Activated naive CD4-positive, alpha-beta T cell treated with anti-CD3 and anti-CD28 coated beads for 36 hours (primary cell): ENCODE measurements around the gene DZANK1. TPM values are rescaled to one million over a fixed set of nuclear protein-coding genes. Genes with fewer than 3 reads are reported as not detected.
A peak's percentile ranks its signal among the peaks of the same experiment; 100 is the strongest.

Source experiments
- CTCF ChIA-PET: fragments of 350-600 bp; sonication (Branson Sonifier 250); formaldehyde crosslinking; loops from one replicate; lab custom pipeline; 2021; ENCODE audit warnings: antibody characterized with exemption; lab: Charles Lee
- DNase-seq: peaks from one replicate; pipeline ENCODE4 v3.0.0-alpha.2; 2020
- H3K27ac Mint-ChIP-seq: one replicate; pipeline ENCODE4 v1.8.0; 2021; ENCODE audit warnings: mild to moderate bottlenecking, mixed read lengths
- H3K27me3 Mint-ChIP-seq: one replicate; pipeline ENCODE4 v1.8.0; 2021; ENCODE audit warnings: low read depth, mixed read lengths
- H3K36me3 Mint-ChIP-seq: one replicate; pipeline ENCODE4 v1.8.0; 2021; ENCODE audit warnings: low read depth, mixed read lengths
- H3K4me1 Mint-ChIP-seq: one replicate; pipeline ENCODE4 v1.8.0; 2021; ENCODE audit warnings: low read depth, mixed read lengths
- H3K4me3 Mint-ChIP-seq: one replicate; pipeline ENCODE4 v1.8.0; 2021; ENCODE audit warnings: mild to moderate bottlenecking, moderate library complexity, mixed read lengths
- H3K9me3 Mint-ChIP-seq: one replicate; pipeline ENCODE4 v1.8.0; 2021; ENCODE audit warnings: mixed read lengths
- intact Hi-C: fragments of 100-400 bp; cut with micrococcal nuclease; formaldehyde crosslinking; loops from one replicate; pipeline ENCODE4 v1.15.1; 2023
- total RNA-seq, 2 experiments: library from RNA; stranded (reverse); gene quantifications; one replicate each; pipeline ENCODE4 v1.2.3, GENCODE V29; 2021

DZANK1 gene
- total RNA-seq, 2 experiments from 2014 or later: 0.79 to 0.94 TPM

- Mint-ChIP-seq H3K27ac (peak within 1 kb of the TSS; percentile 84), H3K27me3 (no peaks in the 10 kb centered on the region), H3K36me3 (peaks cover 8% of the 10 kb centered on the region), H3K4me1 (peaks cover 11% of the 10 kb centered on the region), H3K9me3 (no peaks in the 10 kb centered on the region), H3K4me3 (peak within 1 kb of the TSS; percentile 91)
- intact Hi-C loops: loop anchor here (1.0 to 5.0 kb wide), 8 partner anchors 10 to 1770 kb away; partner anchors contain the start of genes DZANK1, MGME1, POLR3F and SEC23B
- CTCF ChIA-PET: interaction anchor here (1.3 to 2.9 kb wide), 4 partner anchors 10 to 30 kb away, joined by 3 to 15 read pairs (median 5); partner anchors contain the start of genes DZANK1, POLR3F and SEC23B
- peak; percentile 88 for DNase-seq
These were observed 30.1 kb upstream of the DZANK1 start, which contains the start of gene RBBP9 for GRCh38 chr20:18496740-18497592. Gene RBBP9 (minus strand): TSS chr20:18497225. CDS start chr20:18497167, 58 bp downstream.

GRCh38 chr20:18496042-18496441 is 29.2 kb upstream of the DZANK1 start:
- Mint-ChIP-seq H3K9me3 (no peaks in the 10 kb centered on the region), H3K27me3 (no peaks in the 10 kb centered on the region), H3K27ac (no peak overlapping the region), H3K36me3 (peaks cover 8% of the 10 kb centered on the region), H3K4me1 (peaks cover 11% of the 10 kb centered on the region), H3K4me3 (peak overlapping the region; percentile 91)
- CTCF ChIA-PET: interaction anchor here (1.3 to 2.9 kb wide), 3 partner anchors 9 to 29 kb away, joined by 3 to 15 read pairs (median 7); partner anchors contain the start of genes DZANK1, POLR3F and SEC23B
- DNase-seq: no peak
- intact Hi-C loops: loop anchor here (2.0 to 5.0 kb wide), 3 partner anchors 91 to 1769 kb away; partner anchors contain the start of genes MGME1 and SNX5

GRCh38 chr20:18488301-18488700 is 21.5 kb upstream of the DZANK1 start:
- CTCF ChIA-PET: no interaction called here
- H3K9me3 Mint-ChIP-seq: no peaks in the 10 kb centered on the region

GRCh38 chr20:18481596-18481995 is 14.8 kb upstream of the DZANK1 start:
- peaks cover 28% of the 10 kb centered on the region for H3K36me3 Mint-ChIP-seq
- no peak overlapping the region for H3K4me3 Mint-ChIP-seq
- no peaks in the 10 kb centered on the region for H3K27me3 Mint-ChIP-seq
- no peaks in the 10 kb centered on the region for H3K9me3 Mint-ChIP-seq
- CTCF ChIA-PET: interaction anchor here (1.2 kb wide), 1 partner anchor 24 kb away, joined by 5 read pairs; no protein-coding TSS in a partner anchor
- H3K27ac Mint-ChIP-seq: no peak overlapping the region
- no peak for DNase-seq
- intact Hi-C loops: no loop called here
- H3K4me1 Mint-ChIP-seq: no peaks in the 10 kb centered on the region

More at GRCh38 chr20:18488301-18488700, 21.5 kb upstream of the DZANK1 start:
- H3K27me3 Mint-ChIP-seq: no peaks in the 10 kb centered on the region
- DNase-seq: no peak
- H3K27ac Mint-ChIP-seq: no peak overlapping the region
- H3K36me3 Mint-ChIP-seq: peaks cover 25% of the 10 kb centered on the region
- H3K4me3 Mint-ChIP-seq: no peak overlapping the region
- no peaks in the 10 kb centered on the region for H3K4me1 Mint-ChIP-seq
- intact Hi-C loops: no loop called here

DNA sequence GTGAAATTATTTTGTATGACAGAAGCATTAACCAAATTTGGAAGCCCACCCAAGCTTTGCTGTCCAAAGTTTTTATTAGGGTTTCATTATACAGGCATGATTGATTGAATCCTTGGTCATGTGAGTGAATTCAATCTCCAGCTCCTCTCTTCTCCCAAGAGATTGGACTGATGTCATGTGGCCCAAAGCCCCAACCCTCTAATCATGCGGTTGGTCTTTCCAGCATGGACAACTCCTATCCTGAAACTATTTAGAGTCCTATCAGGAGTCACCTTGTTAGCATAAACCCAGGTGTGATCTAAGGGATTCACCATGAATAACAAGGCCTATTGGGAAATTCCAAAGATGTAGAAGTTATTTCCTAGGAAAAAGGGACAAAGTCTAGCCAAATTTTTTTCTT is 11.0 kb upstream of the DZANK1 start:
- peaks cover 27% of the 10 kb centered on the region for H3K36me3 Mint-ChIP-seq
- intact Hi-C loops: no loop called here
- H3K4me1 Mint-ChIP-seq: no peaks in the 10 kb centered on the region
- H3K27ac Mint-ChIP-seq: no peak overlapping the region
- no peaks in the 10 kb centered on the region for H3K9me3 Mint-ChIP-seq
- CTCF ChIA-PET: interaction anchor here (1.7 kb wide), 1 partner anchor 64 kb away, joined by 4 read pairs; no protein-coding TSS in a partner anchor
- H3K4me3 Mint-ChIP-seq: no peak overlapping the region
- no peaks in the 10 kb centered on the region for H3K27me3 Mint-ChIP-seq
- no peak for DNase-seq

GRCh38 chr20:18477218-18477617 is 10.4 kb upstream of the DZANK1 start:
- Mint-ChIP-seq H3K27ac (no peak overlapping the region), H3K4me1 (no peaks in the 10 kb centered on the region), H3K27me3 (no peaks in the 10 kb centered on the region), H3K36me3 (peaks cover 21% of the 10 kb centered on the region), H3K4me3 (no peak overlapping the region), H3K9me3 (no peaks in the 10 kb centered on the region)
- CTCF ChIA-PET: interaction anchor here (1.7 kb wide), 1 partner anchor 63 kb away, joined by 4 read pairs; no protein-coding TSS in a partner anchor
- intact Hi-C loops: no loop called here
- DNase-seq: no peak

- intact Hi-C loops: loop anchor here (2.0 kb wide), 1 partner anchor 498 kb away; the partner anchor contains the start of genes MGME1 and SNX5
These were observed 296 bp downstream of the DZANK1 start for GRCh38 chr20:18466574-18466893.

GRCh38 chr20:18465536-18466200 is 1.2 kb downstream of the DZANK1 start:
- Mint-ChIP-seq H3K27me3 (no peaks in the 10 kb centered on the region), H3K4me1 (peaks cover 32% of the 10 kb centered on the region), H3K4me3 (peak overlapping the region; percentile 92), H3K36me3 (no peaks in the 10 kb centered on the region), H3K9me3 (no peaks in the 10 kb centered on the region), H3K27ac (no peak overlapping the region)
- DNase-seq: no peak
- intact Hi-C loops: loop anchor here (2.0 kb wide), 1 partner anchor 497 kb away; the partner anchor contains the start of genes MGME1 and SNX5
- CTCF ChIA-PET: interaction anchor here (0.8 to 2.1 kb wide), 2 partner anchors 31 to 42 kb away, joined by 4 to 7 read pairs; partner anchors contain the start of genes RBBP9 and SEC23B

More at GRCh38 chr20:18466574-18466893, 296 bp downstream of the DZANK1 start:
- H3K36me3 Mint-ChIP-seq: peaks cover 5% of the 10 kb centered on the region
- H3K27ac Mint-ChIP-seq: peak overlapping the region; percentile 84
- H3K27me3 Mint-ChIP-seq: no peaks in the 10 kb centered on the region
- peak overlapping the region; percentile 92 for H3K4me3 Mint-ChIP-seq
- H3K4me1 Mint-ChIP-seq: peaks cover 32% of the 10 kb centered on the region
- CTCF ChIA-PET: interaction anchor here (1.0 to 2.1 kb wide), 2 partner anchors 31 to 53 kb away, joined by 3 to 7 read pairs; partner anchors contain the start of gene RBBP9
- no peak for DNase-seq
- H3K9me3 Mint-ChIP-seq: no peaks in the 10 kb centered on the region

DNA sequence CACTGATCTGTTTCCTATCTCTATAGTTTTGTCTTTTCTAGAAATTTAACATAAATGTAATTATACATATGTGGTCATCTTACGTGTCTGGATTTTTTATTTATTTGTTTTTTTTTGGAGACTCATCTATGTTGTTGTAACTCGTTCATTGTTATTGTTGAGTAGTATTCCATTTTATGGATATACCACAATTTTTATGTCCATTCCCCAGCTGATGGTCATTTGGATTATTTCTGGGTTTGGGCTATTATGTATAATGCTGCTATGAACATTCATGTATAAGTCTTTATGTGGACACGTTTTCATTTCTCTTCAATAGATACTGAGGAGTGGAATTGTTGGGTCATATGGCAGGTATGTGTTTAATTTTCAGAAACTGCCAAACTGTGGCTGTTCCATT is 10.2 kb downstream of the DZANK1 start:
- intact Hi-C loops: no loop called here
- Mint-ChIP-seq H3K27ac (no peak overlapping the region), H3K4me3 (no peak overlapping the region), H3K36me3 (no peaks in the 10 kb centered on the region), H3K4me1 (no peaks in the 10 kb centered on the region), H3K9me3 (peaks cover 3% of the 10 kb centered on the region), H3K27me3 (no peaks in the 10 kb centered on the region)
- CTCF ChIA-PET: no interaction called here
- DNase-seq: no peak

DNA sequence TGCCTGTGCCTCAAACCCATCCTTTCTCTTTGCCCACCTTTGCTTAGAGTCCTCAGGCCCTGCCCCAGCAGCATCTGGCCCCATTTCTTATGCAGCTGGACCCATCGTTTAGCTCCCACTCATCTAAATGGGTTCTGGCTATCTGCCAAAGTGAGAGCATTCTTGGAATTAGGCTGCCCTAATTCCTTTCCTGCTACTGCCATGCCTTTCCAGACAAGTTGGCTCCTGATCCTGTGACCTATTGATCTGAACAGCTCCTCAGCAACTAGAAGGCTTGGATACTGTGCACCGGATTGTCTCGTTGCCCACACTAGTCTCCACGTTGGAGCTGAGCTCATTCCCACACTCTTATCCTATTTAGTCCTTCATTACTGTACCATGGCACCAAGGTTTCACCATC is 22.9 kb downstream of the DZANK1 start:
- no peak for DNase-seq
- intact Hi-C loops: no loop called here
- CTCF ChIA-PET: interaction anchor here (0.6 to 1.3 kb wide), 2 partner anchors 9 to 1614 kb away, joined by 3 read pairs; no protein-coding TSS in a partner anchor
- H3K4me3 Mint-ChIP-seq: no peak overlapping the region
- H3K27ac Mint-ChIP-seq: no peak overlapping the region
- peaks cover 2% of the 10 kb centered on the region for H3K36me3 Mint-ChIP-seq
- no peaks in the 10 kb centered on the region for H3K27me3 Mint-ChIP-seq
- H3K4me1 Mint-ChIP-seq: no peaks in the 10 kb centered on the region
- no peaks in the 10 kb centered on the region for H3K9me3 Mint-ChIP-seq

- Mint-ChIP-seq H3K36me3 (no peaks in the 10 kb centered on the region), H3K27ac (no peak overlapping the region), H3K9me3 (no peaks in the 10 kb centered on the region), H3K27me3 (no peaks in the 10 kb centered on the region), H3K4me1 (no peaks in the 10 kb centered on the region), H3K4me3 (no peak overlapping the region)
- intact Hi-C loops: no loop called here
- DNase-seq: no peak
- CTCF ChIA-PET: no interaction called here
These were observed 26.4 kb downstream of the DZANK1 start for GRCh38 chr20:18440403-18440802.

DNA sequence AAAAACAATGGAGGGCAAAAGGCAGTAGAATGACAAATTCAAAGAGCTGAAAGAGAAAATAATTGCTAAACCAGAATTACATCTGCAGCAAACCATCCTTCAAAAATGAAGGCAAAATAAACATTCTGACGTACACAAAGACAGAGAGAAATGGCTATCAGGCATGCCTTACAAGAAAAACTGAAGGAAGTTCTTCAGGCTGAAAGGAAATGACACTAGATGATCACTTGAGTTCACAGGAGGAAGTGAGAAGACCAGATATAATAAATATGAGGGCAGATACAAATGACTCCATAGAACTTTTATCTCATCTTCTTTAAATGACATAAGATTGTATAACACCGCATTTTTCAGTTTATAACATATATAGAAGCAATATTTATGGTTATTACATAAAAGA is 30.0 kb downstream of the DZANK1 start:
- no peaks in the 10 kb centered on the region for H3K9me3 Mint-ChIP-seq
- no peak overlapping the region for H3K4me3 Mint-ChIP-seq
- no peak for DNase-seq
- intact Hi-C loops: no loop called here
- H3K36me3 Mint-ChIP-seq: no peaks in the 10 kb centered on the region
- H3K27me3 Mint-ChIP-seq: no peaks in the 10 kb centered on the region
- no peak overlapping the region for H3K27ac Mint-ChIP-seq
- no peaks in the 10 kb centered on the region for H3K4me1 Mint-ChIP-seq
- CTCF ChIA-PET: no interaction called here
